Neural progenitor cell (in vitro differentiated cells): ENCODE data around the gene ASB3. TPM values are rescaled to one million over a fixed set of nuclear protein-coding genes. Genes with fewer than 3 reads are reported as not detected.

Source experiments
- DNase-seq: peaks from one replicate; pipeline ENCODE4 v3.0.0-alpha.2; 2016; ENCODE audit warnings: low spot score
- H2AFZ ChIP-seq: fragments of 200-600 bp; sonication (generic); replicated peaks from 2 replicates; pipeline ENCODE4 v1.6.1; 2016; ENCODE audit warnings: antibody characterized with exemption
- H3F3A ChIP-seq: fragments of 200-600 bp; sonication (generic); 2 replicates; pipeline ENCODE4 v1.6.1; 2016; ENCODE audit warnings: antibody characterized with exemption, low read depth
- H3K27ac ChIP-seq: fragments of 200-600 bp; sonication (generic); 2 replicates; pipeline ENCODE4 v1.5.1; 2016; ENCODE audit warnings: mild to moderate bottlenecking
- H3K27me3 ChIP-seq: fragments of 200-600 bp; sonication (generic); 2 replicates; pipeline ENCODE4 v1.6.1; 2016; ENCODE audit warnings: mild to moderate bottlenecking, moderate library complexity
- H3K36me3 ChIP-seq: fragments of 200-600 bp; sonication (generic); 2 replicates; pipeline ENCODE4 v1.5.1; 2016
- H3K4me1 ChIP-seq: fragments of 200-600 bp; sonication (generic); 2 replicates; pipeline ENCODE4 v1.6.1; 2016; ENCODE audit warnings: mixed run types
- H3K4me2 ChIP-seq: fragments of 200-600 bp; sonication (generic); 2 replicates; pipeline ENCODE4 v1.6.1; 2016
- H3K4me3 ChIP-seq: fragments of 200-600 bp; sonication (generic); 2 replicates; pipeline ENCODE4 v1.5.1; 2016
- H3K79me2 ChIP-seq: fragments of 200-600 bp; sonication (generic); 2 replicates; pipeline ENCODE4 v1.6.1; 2016; ENCODE audit warnings: low read depth
- H3K9ac ChIP-seq: fragments of 200-600 bp; sonication (generic); 2 replicates; pipeline ENCODE4 v1.6.1; 2016
- H3K9me3 ChIP-seq: fragments of 200-600 bp; sonication (generic); 2 replicates; pipeline ENCODE4 v1.5.1; 2016; ENCODE audit warnings: low read depth
- H4K20me1 ChIP-seq: fragments of 200-600 bp; sonication (generic); 2 replicates; pipeline ENCODE4 v1.6.1; 2016; ENCODE audit warnings: low read depth
- H3K27ac Mint-ChIP-seq: 3 replicates; pipeline ENCODE4 v1.8.0; 2021; ENCODE audit warnings: mixed read lengths
- H3K27me3 Mint-ChIP-seq: 2 replicates; pipeline ENCODE4 v1.8.0; 2022; ENCODE audit warnings: low read depth, mild to moderate bottlenecking, inconsistent platforms, moderate library complexity, mixed read lengths; ENCODE audit not compliant: insufficient read depth
- H3K36me3 Mint-ChIP-seq: 3 replicates; pipeline ENCODE4 v1.8.0; 2021; ENCODE audit warnings: mixed read lengths
- H3K4me1 Mint-ChIP-seq: 3 replicates; pipeline ENCODE4 v1.8.0; 2021; ENCODE audit warnings: mixed read lengths
- H3K4me3 Mint-ChIP-seq: 3 replicates; pipeline ENCODE4 v1.8.0; 2021; ENCODE audit warnings: mild to moderate bottlenecking, moderate library complexity, mixed read lengths
- H3K9me3 Mint-ChIP-seq: 3 replicates; pipeline ENCODE4 v1.8.0; 2020; ENCODE audit warnings: mixed read lengths
- EZH2 ChIP-seq: fragments of 200-600 bp; sonication (generic); IDR thresholded peaks from 2 replicates; pipeline ENCODE4 v1.6.1; 2017; ENCODE audit warnings: antibody characterized with exemption, mild to moderate bottlenecking, moderate library complexity
- EZH2phosphoT487 ChIP-seq: fragments of 200-600 bp; sonication (generic); IDR thresholded peaks from 2 replicates; pipeline ENCODE4 v1.6.1; 2017; ENCODE audit warnings: antibody characterized with exemption
- total RNA-seq: library from RNA; depleted of rRNA; stranded (reverse); fragments of >200 nt; gene quantifications from 2 replicates; pipeline ENCODE4 v1.2.3, GENCODE V29; 2015; ENCODE audit warnings: low replicate concordance
- TF ChIP-seq, protein P1 (sequence below): fragments of 200-600 bp; sonication (generic); IDR thresholded peaks from 2 replicates; pipeline ENCODE4 v1.5.1; 2017; ENCODE audit warnings: antibody characterized with exemption, mild to moderate bottlenecking

Gene ASB3
- total RNA-seq, 1 donor from 2014 or later: 71.9 TPM

DNA sequence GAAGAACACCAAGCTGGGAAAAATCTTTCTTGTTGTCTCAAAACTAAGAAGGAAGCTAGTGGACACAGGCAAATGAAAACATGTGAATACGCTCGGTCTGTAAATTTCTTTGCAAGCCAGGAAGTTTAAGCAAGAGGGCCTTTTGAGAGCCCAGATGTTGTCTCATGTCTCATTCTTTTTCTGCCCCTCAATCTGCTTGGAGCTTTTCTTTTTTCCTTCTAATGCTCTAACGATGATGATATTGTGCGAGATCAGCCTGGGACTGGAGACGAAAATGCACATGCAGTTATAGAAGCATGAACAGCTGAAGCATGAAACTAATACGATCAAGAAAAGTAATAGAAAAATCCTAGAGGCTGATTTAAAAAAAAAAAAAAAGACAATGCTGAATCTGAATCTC, 157.8 kb downstream of the ASB3 start:
- Histone ChIP-seq H3K27me3 (no peaks in the 10 kb centered on the region), H3K9ac (no peak overlapping the region), H3K4me2 (peak overlapping the region; percentile 38), H3K27ac (no peak overlapping the region), H2AFZ (peak overlapping the region; percentile 79), H3K79me2 (no peaks in the 10 kb centered on the region), H3K9me3 (no peaks in the 10 kb centered on the region), H3K4me1 (peaks cover 12% of the 10 kb centered on the region), H3K4me3 (no peak overlapping the region), H4K20me1 (no peaks in the 10 kb centered on the region), H3F3A (no peaks in the 10 kb centered on the region), H3K36me3 (no peaks in the 10 kb centered on the region)
- Mint-ChIP-seq H3K9me3 (no peaks in the 10 kb centered on the region), H3K36me3 (no peaks in the 10 kb centered on the region), H3K4me3 (no peak overlapping the region), H3K27me3 (peaks cover 2% of the 10 kb centered on the region), H3K4me1 (peaks cover 14% of the 10 kb centered on the region), H3K27ac (no peak overlapping the region)
- TF ChIP-seq EZH2phosphoT487: no peak
- TF ChIP-seq, protein P1, sequence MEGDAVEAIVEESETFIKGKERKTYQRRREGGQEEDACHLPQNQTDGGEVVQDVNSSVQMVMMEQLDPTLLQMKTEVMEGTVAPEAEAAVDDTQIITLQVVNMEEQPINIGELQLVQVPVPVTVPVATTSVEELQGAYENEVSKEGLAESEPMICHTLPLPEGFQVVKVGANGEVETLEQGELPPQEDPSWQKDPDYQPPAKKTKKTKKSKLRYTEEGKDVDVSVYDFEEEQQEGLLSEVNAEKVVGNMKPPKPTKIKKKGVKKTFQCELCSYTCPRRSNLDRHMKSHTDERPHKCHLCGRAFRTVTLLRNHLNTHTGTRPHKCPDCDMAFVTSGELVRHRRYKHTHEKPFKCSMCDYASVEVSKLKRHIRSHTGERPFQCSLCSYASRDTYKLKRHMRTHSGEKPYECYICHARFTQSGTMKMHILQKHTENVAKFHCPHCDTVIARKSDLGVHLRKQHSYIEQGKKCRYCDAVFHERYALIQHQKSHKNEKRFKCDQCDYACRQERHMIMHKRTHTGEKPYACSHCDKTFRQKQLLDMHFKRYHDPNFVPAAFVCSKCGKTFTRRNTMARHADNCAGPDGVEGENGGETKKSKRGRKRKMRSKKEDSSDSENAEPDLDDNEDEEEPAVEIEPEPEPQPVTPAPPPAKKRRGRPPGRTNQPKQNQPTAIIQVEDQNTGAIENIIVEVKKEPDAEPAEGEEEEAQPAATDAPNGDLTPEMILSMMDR: no peak
- no peak for TF ChIP-seq EZH2
- DNase-seq: no peak

- no peaks in the 10 kb centered on the region for H4K20me1 ChIP-seq
- no peak overlapping the region for H3K27ac ChIP-seq
- no peak overlapping the region for H3K9ac ChIP-seq
- no peaks in the 10 kb centered on the region for H3K4me1 ChIP-seq
- TF ChIP-seq EZH2phosphoT487 (no peak), EZH2 (no peak)
- TF ChIP-seq, protein P1: no peak
- H3K4me1 Mint-ChIP-seq: no peaks in the 10 kb centered on the region
- no peak overlapping the region for H2AFZ ChIP-seq
- H3K4me3 ChIP-seq: no peak overlapping the region
- no peaks in the 10 kb centered on the region for H3K36me3 Mint-ChIP-seq
- no peak overlapping the region for H3K27ac Mint-ChIP-seq
- no peaks in the 10 kb centered on the region for H3K9me3 ChIP-seq
- H3K79me2 ChIP-seq: no peaks in the 10 kb centered on the region
- no peaks in the 10 kb centered on the region for H3K27me3 ChIP-seq
- no peak for DNase-seq
- no peaks in the 10 kb centered on the region for H3F3A ChIP-seq
- no peaks in the 10 kb centered on the region for H3K36me3 ChIP-seq
- no peaks in the 10 kb centered on the region for H3K27me3 Mint-ChIP-seq
- no peaks in the 10 kb centered on the region for H3K9me3 Mint-ChIP-seq
- H3K4me2 ChIP-seq: no peak overlapping the region
- no peak overlapping the region for H3K4me3 Mint-ChIP-seq
Observed at GRCh38 chr2:53622141-53622540, 164.6 kb downstream of the ASB3 start.

DNA sequence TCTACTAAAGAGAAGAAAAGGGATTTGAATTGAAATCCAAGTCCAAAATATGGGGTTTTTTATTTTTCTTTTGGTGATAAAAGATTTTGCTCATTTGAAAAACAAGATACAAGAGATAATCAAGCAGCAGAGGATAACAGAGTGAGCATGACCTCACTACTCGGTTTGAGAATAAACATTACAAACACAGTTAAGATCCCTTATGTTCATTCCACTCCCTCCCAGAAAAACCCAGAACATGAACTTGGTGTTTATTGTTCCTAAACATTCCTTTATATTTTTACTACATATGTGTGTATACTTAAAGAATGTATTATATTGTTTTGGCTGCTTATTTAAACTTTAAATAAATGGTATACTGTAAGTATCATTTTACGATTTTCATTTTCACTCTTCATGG, 165.8 kb downstream of the ASB3 start:
- H3K4me3 ChIP-seq: no peak overlapping the region
- no peak for DNase-seq
- Mint-ChIP-seq H3K4me1 (no peaks in the 10 kb centered on the region), H3K36me3 (no peaks in the 10 kb centered on the region), H3K9me3 (no peaks in the 10 kb centered on the region), H3K27ac (no peak overlapping the region), H3K27me3 (no peaks in the 10 kb centered on the region), H3K4me3 (no peak overlapping the region)
- no peaks in the 10 kb centered on the region for H3K4me1 ChIP-seq
- H3K36me3 ChIP-seq: no peaks in the 10 kb centered on the region
- no peak overlapping the region for H3K4me2 ChIP-seq
- H3K27ac ChIP-seq: no peak overlapping the region
- H2AFZ ChIP-seq: no peak overlapping the region
- no peak overlapping the region for H3K9ac ChIP-seq
- H3K27me3 ChIP-seq: no peaks in the 10 kb centered on the region
- H3F3A ChIP-seq: no peaks in the 10 kb centered on the region
- no peaks in the 10 kb centered on the region for H3K79me2 ChIP-seq
- no peaks in the 10 kb centered on the region for H3K9me3 ChIP-seq
- no peaks in the 10 kb centered on the region for H4K20me1 ChIP-seq
- TF ChIP-seq EZH2: no peak
- TF ChIP-seq, protein P1: no peak
- TF ChIP-seq EZH2phosphoT487: no peak

Other genes with a start within 250 kb of the ASB3 start
- 3.6 and 4.5 TPM in 2 replicates for gene CHAC2, start 19.1 kb downstream of the ASB3 start, total RNA-seq
- gene ERLEC1, start 91 bp upstream of the ASB3 start, total RNA-seq: 33.3 and 43.4 TPM in 2 replicates
- 0.94 and 1.1 TPM in 2 replicates for gene GPR75, start 73.0 kb upstream of the ASB3 start, total RNA-seq
- 52.9 and 72.1 TPM in 2 replicates for gene PSME4, start 184.0 kb upstream of the ASB3 start, total RNA-seq